Stimulated activated CD4-positive, alpha-beta T cell treated with anti-CD3 and anti-CD28 coated beads, Interleukin-2, amount 100 ng/mL, for 4 hours (primary cell): Measurements from ENCODE around the gene TRPM2.
"Not testable (repeated sequence)": the region's sequence is repeated elsewhere in the genome, so short reads cannot be mapped to it uniquely, and the experiment has no call there.

ENCODE experiments used
- DNase-seq: peaks from one replicate; pipeline ENCODE4 v3.0.0-alpha.2; 2020; ENCODE audit warnings: low read depth

Gene TRPM2

GRCh38 chr21:44415073-44416025 is 61.9 kb downstream of the TRPM2 start:
- DNase-seq, result no peak

- no peak for DNase-seq
Measured at GRCh38 chr21:44416193-44416592, 62.8 kb downstream of the TRPM2 start.

- not testable (repeated sequence) for DNase-seq
Measured at GRCh38 chr21:44417621-44418107, 64.2 kb downstream of the TRPM2 start.

GRCh38 chr21:44418108-44418875 is 64.9 kb downstream of the TRPM2 start:
- no peak for DNase-seq

GRCh38 chr21:44418876-44419230 is 65.4 kb downstream of the TRPM2 start:
- DNase-seq, result no peak

GRCh38 chr21:44419679-44420078 is 66.3 kb downstream of the TRPM2 start:
- no peak for DNase-seq

GRCh38 chr21:44420416-44421205 is 67.2 kb downstream of the TRPM2 start:
- no peak for DNase-seq

- DNase-seq, result no peak
Measured at GRCh38 chr21:44421901-44422840, 68.8 kb downstream of the TRPM2 start.

GRCh38 chr21:44423312-44423821 is 69.9 kb downstream of the TRPM2 start:
- DNase-seq, result no peak

GRCh38 chr21:44423941-44424607 is 70.7 kb downstream of the TRPM2 start:
- no peak for DNase-seq

- no peak for DNase-seq
Measured at GRCh38 chr21:44424608-44425306, 71.3 kb downstream of the TRPM2 start.

GRCh38 chr21:44425307-44425894 is 72.0 kb downstream of the TRPM2 start:
- DNase-seq, result no peak

- DNase-seq, result no peak
Measured at GRCh38 chr21:44425895-44426662, 72.7 kb downstream of the TRPM2 start.

GRCh38 chr21:44426663-44427191 is 73.3 kb downstream of the TRPM2 start:
- no peak for DNase-seq

- no peak for DNase-seq
Measured at GRCh38 chr21:44427241-44428120, 74.1 kb downstream of the TRPM2 start.

- no peak for DNase-seq
Measured at GRCh38 chr21:44428281-44428960, 75.0 kb downstream of the TRPM2 start.

- DNase-seq, result no peak
Measured at GRCh38 chr21:44429894-44430293, 76.5 kb downstream of the TRPM2 start.
